HepG2 (cell line): ENCODE results near the gene INTS1. TPM values are rescaled to one million over a fixed set of nuclear protein-coding genes. Genes with fewer than 3 reads are reported as not detected.

Experiments used
- ATAC-seq: fragments of 200-7000 bp; cut with Tn5 transposase; 3 replicates; pipeline ENCODE4 v1.9.1; 2020; ENCODE audit warnings: mild to moderate bottlenecking, moderate library complexity
- BruUV-seq: library from RNA; stranded (reverse); fragments of 400-500 nt; replicated peaks from 2 replicates; lab custom pipeline; 2021; lab: Mats Ljungman, UMichigan
- CTCF ChIA-PET: fragments of 300-600 bp; formaldehyde crosslinking; extraction: SDS; loops from one replicate; lab custom pipeline; 2021; ENCODE audit warnings: low total read pairs, inconsistent platforms, low intra/inter-chr PET ratio; lab: Yijun Ruan, JAX
- POLR2A ChIA-PET: fragments of 350-600 bp; sonication (Branson Sonifier 250); formaldehyde crosslinking; loops from one replicate; lab custom pipeline; 2020; ENCODE audit warnings: antibody characterized with exemption, inconsistent platforms; lab: Yijun Ruan, JAX
- DNase-seq: peaks from one replicate; pipeline ENCODE4 v3.0.0-alpha.2; 2015; ENCODE audit warnings: low spot score
- FAIRE-seq: peaks from 3 replicates; lab custom pipeline; 2011; peaks lifted over from hg19 to GRCh38; lab: Jason Lieb, UNC
- H2AFZ ChIP-seq: one replicate; pipeline ENCODE4 v1.6.1; 2011; ENCODE audit warnings: low read length, inconsistent platforms
- H3K27ac ChIP-seq: fragments of 300-600 bp; 3 replicates; pipeline ENCODE4 v1.8.0; 2011; ENCODE audit warnings: mixed run types, mild to moderate bottlenecking, mixed read lengths, low read length, inconsistent platforms; ENCODE audit not compliant: insufficient read depth; ENCODE audit errors: extremely low read length
- H3K27me3 ChIP-seq, 2 experiments: fragments of 200-600 bp in 1 of 2; 2 replicates in 1 of 2; 3 replicates in 1 of 2; pipeline versions ENCODE4 v1.6.0 to v1.8.0; 2011; ENCODE audit warnings: low read length in 2 of 2, mild to moderate bottlenecking in 2 of 2, moderate library complexity in 2 of 2, inconsistent platforms in 1 of 2; ENCODE audit not compliant: insufficient read depth in 2 of 2, control insufficient read depth in 1 of 2
- H3K36me3 ChIP-seq, 2 experiments: fragments of 200-600 bp in 1 of 2; replicated peaks in 1 of 2; 2 replicates in 1 of 2; 3 replicates in 1 of 2; pipeline versions ENCODE4 v1.5.1 to v1.8.0; 2011; ENCODE audit warnings: low read length in 2 of 2, inconsistent platforms in 1 of 2; ENCODE audit not compliant: insufficient read depth in 2 of 2, control insufficient read depth in 1 of 2
- H3K4me1 ChIP-seq: 2 replicates; pipeline ENCODE4 v1.5.1; 2012; ENCODE audit warnings: low read length, inconsistent platforms; ENCODE audit not compliant: insufficient read depth
- H3K4me2 ChIP-seq: 2 replicates; pipeline ENCODE4 v1.6.0; 2011; ENCODE audit warnings: low read depth, low read length, inconsistent platforms
- H3K4me3 ChIP-seq, 3 experiments: fragments of 200-600 bp in 1 of 3; sonication (generic), shearing (Covaris generic) in 1 of 3; replicated peaks in 1 of 3; 2 replicates each; pipeline ENCODE4 v1.5.1; 2011 to 2016; ENCODE audit warnings: low read length in 3 of 3, inconsistent platforms in 2 of 3, low read depth in 2 of 3, mild to moderate bottlenecking in 2 of 3, control low read depth in 1 of 3, mixed read lengths in 1 of 3; ENCODE audit not compliant: insufficient read depth in 1 of 3
- H3K79me2 ChIP-seq: one replicate; pipeline ENCODE4 v1.6.1; 2011; ENCODE audit warnings: low read length, inconsistent platforms; ENCODE audit not compliant: insufficient read depth
- H3K9ac ChIP-seq: 2 replicates; pipeline ENCODE4 v1.6.0; 2011; ENCODE audit warnings: mild to moderate bottlenecking, low read depth, low read length, inconsistent platforms; ENCODE audit not compliant: insufficient read depth
- H3K9me3 ChIP-seq: 2 replicates; pipeline ENCODE4 v1.5.1; 2012; ENCODE audit warnings: mild to moderate bottlenecking, low read length
- H4K20me1 ChIP-seq: 2 replicates; pipeline ENCODE4 v1.6.0; 2011; ENCODE audit warnings: inconsistent platforms, mild to moderate bottlenecking, low read length, moderate library complexity; ENCODE audit not compliant: insufficient read depth
- FIP1L1 ChIP-seq: fragments of 200-400 bp; formaldehyde crosslinking; IDR thresholded peaks from 2 replicates; pipeline ENCODE4 v1.6.1; 2018; ENCODE audit warnings: low read depth, mild to moderate bottlenecking, low read length, moderate library complexity, borderline replicate concordance; ENCODE audit not compliant: insufficient read depth
- SUZ12 ChIP-seq: fragments of 150-350 bp; IDR thresholded peaks from 2 replicates; pipeline ENCODE4 v1.6.1; 2014; ENCODE audit warnings: low read depth, low read length
- TEAD2 ChIP-seq: sonication (generic); formaldehyde crosslinking; IDR thresholded peaks from 2 replicates; pipeline ENCODE4 v1.9.0; 2021; ENCODE audit warnings: missing genetic modification reagents
- ZNF121 ChIP-seq: sonication (generic); formaldehyde crosslinking; IDR thresholded peaks from 2 replicates; pipeline ENCODE4 v1.5.0; 2020; ENCODE audit warnings: mild to moderate bottlenecking, missing genetic modification reagents
- ZNF124 ChIP-seq: sonication (generic); formaldehyde crosslinking; IDR thresholded peaks from 2 replicates; pipeline ENCODE4 v1.4.0; 2020; ENCODE audit warnings: missing genetic modification reagents
- ZNF333 ChIP-seq: sonication (generic); formaldehyde crosslinking; IDR thresholded peaks from 2 replicates; pipeline ENCODE4 v1.4.0; 2020; ENCODE audit warnings: mild to moderate bottlenecking, missing genetic modification reagents, borderline replicate concordance
- ZNF430 ChIP-seq: sonication (generic); formaldehyde crosslinking; IDR thresholded peaks from 2 replicates; pipeline ENCODE4 v1.9.0; 2021; ENCODE audit warnings: mild to moderate bottlenecking, missing genetic modification reagents
- ZNF570 ChIP-seq: sonication (generic); formaldehyde crosslinking; IDR thresholded peaks from 2 replicates; pipeline ENCODE4 v1.4.0; 2020; ENCODE audit warnings: mild to moderate bottlenecking, missing genetic modification reagents, borderline replicate concordance
- WGBS: methylation state at CpG from one replicate; pipeline ENCODE4 v1.1.6; 2017; ENCODE audit warnings: low lambda C conversion rate; 5-methylcytosine and 5-hydroxymethylcytosine counted together
- in situ Hi-C: cut with HindIII; loops from 2 replicates; pipeline ENCODE4 v1.10.0; 2017; ENCODE audit warnings: low pct_unique_long_range_greater_than_20kb; ENCODE audit not compliant: extremely low pct_ligation_motif_present
- intact Hi-C: fragments of 100-400 bp; cut with micrococcal nuclease; formaldehyde crosslinking; loops from one replicate; pipeline ENCODE4 v1.10.0; 2022; ENCODE audit not compliant: unreplicated experiment
- polyA plus RNA-seq, 8 experiments: library from polyadenylated mRNA; depleted of rRNA in 3 of 8; stranded (reverse) in 7 of 8; unstranded in 1 of 8; fragments of >200 nt; fragmentation: Illumina TruSeq in 4 of 8; extraction: Trizol in 4 of 8; gene quantifications; 2 replicates each; pipeline versions ENCODE4 v1.2.1 to v1.2.3, GENCODE V29; 2011 to 2016; ENCODE audit warnings: low read depth in 4 of 8, missing spikeins in 1 of 8, mixed read lengths in 1 of 8; ENCODE audit not compliant: insufficient read depth in 1 of 8
- total RNA-seq, 5 experiments: library from RNA; depleted of rRNA; stranded (reverse); fragments of >200 nt; fragmentation: Illumina TruSeq; extraction: Trizol; gene quantifications; 2 replicates each; pipeline ENCODE4 v1.2.3, GENCODE V29; 2016; ENCODE audit warnings: low read depth in 1 of 5
- TF ChIP-seq, protein P1 (sequence below): sonication (generic); formaldehyde crosslinking; IDR thresholded peaks from 2 replicates; pipeline ENCODE4 v1.5.0; 2020; ENCODE audit warnings: mild to moderate bottlenecking, missing genetic modification reagents
- TF ChIP-seq, protein P2 (sequence below): sonication (generic); formaldehyde crosslinking; IDR thresholded peaks from 2 replicates; pipeline ENCODE4 v1.5.0; 2020; ENCODE audit warnings: mild to moderate bottlenecking, missing genetic modification reagents, borderline replicate concordance

The INTS1 gene
- total and polyA plus RNA-seq, 2 of the 13 experiments (the other 11 are each of a cell fraction or from before 2014, with no cell fraction given) = 13.7 to 29.0 TPM

DNA sequence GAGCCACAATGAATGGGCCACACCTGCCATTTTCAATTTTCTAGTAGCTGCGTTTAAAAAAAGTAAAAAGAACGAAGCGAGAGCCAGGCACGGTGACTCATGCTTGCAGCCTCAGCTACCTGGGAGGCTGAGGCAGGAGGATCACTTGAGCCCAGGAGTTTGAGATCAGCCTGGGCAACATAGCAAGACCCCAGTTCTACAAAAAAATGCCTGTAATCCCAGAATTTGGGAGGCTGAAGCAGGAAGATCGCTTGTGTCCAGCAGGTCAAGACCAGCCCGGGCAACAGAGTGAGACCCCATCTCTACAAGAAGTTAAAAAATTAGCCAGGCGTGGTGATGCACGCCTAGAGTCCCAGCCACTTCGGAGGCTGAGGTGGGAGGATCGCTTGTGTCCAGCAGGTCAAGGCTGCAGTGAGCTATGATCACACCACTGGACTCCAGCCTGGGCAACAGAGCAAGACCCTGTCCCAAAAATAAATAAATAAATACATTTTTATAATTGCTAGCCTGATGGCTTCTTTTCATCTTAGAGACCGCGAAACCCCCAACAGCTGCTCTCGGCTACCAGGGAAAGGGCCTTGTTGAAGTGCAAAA, 77.0 kb downstream of the INTS1 start:
- Histone ChIP-seq H2AFZ (no peak overlapping the region), H3K9me3 (no peaks in the 10 kb centered on the region), H3K79me2 (no peaks in the 10 kb centered on the region), H3K9ac (no peak overlapping the region), H3K36me3 (no peaks in the 10 kb centered on the region), H4K20me1 (no peaks in the 10 kb centered on the region), H3K4me1 (peaks cover 46% of the 10 kb centered on the region), H3K4me2 (no peak overlapping the region), H3K27me3 (peaks cover 6 to 30% of the 10 kb centered on the region in 2 experiments; a peak in 4 of 5 replicates), H3K4me3 (no peak overlapping the region), H3K27ac (no peak overlapping the region)
- intact Hi-C loops (no loop called here), in situ Hi-C loops (no loop called here)
- no TSS peak for BruUV-seq
- ChIA-PET POLR2A (no interaction called here), CTCF (no interaction called here)
- 60% methylated on average over 12 of the region's 13 CpGs for WGBS
- DNase-seq = no peak
- TF ChIP-seq, protein P1, sequence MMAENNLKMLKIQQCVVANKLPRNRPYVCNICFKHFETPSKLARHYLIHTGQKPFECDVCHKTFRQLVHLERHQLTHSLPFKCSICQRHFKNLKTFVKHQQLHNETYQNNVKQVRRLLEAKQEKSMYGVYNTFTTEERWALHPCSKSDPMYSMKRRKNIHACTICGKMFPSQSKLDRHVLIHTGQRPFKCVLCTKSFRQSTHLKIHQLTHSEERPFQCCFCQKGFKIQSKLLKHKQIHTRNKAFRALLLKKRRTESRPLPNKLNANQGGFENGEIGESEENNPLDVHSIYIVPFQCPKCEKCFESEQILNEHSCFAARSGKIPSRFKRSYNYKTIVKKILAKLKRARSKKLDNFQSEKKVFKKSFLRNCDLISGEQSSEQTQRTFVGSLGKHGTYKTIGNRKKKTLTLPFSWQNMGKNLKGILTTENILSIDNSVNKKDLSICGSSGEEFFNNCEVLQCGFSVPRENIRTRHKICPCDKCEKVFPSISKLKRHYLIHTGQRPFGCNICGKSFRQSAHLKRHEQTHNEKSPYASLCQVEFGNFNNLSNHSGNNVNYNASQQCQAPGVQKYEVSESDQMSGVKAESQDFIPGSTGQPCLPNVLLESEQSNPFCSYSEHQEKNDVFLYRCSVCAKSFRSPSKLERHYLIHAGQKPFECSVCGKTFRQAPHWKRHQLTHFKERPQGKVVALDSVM (CRISPR knock-in tag) = peak; percentile 70
- TF ChIP-seq ZNF570 = no peak
- no peak for TF ChIP-seq FIP1L1
- peak; percentile 88 for TF ChIP-seq ZNF121 (CRISPR knock-in tag)
- ATAC-seq = no peak
- FAIRE-seq = no peak

DNA sequence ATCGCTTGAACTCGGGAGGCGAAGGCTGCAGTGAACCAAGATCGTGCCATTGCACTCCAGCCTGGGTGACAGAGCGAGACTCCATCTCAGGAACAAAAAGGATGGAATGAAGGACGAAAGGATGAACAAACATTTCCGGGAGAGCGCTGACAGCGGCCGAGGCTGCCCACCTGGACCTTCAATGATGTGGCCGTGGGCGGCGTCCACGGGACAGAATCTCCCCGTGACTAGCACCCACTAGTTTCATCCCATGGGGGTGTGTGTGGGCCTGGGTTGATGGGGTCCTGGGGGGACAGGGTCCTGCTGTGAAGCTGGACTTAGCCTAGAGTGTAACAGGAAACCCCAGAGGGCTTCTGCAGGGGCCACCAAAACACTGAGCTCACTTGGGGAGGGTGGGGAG, 77.7 kb downstream of the INTS1 start:
- in situ Hi-C loops = no loop called here
- CTCF ChIA-PET = no interaction called here
- FAIRE-seq (no peak), DNase-seq (no peak), ATAC-seq (no peak)
- intact Hi-C loops = no loop called here
- no peak overlapping the region for H3K9ac ChIP-seq
- BruUV-seq = no TSS peak
- no peak overlapping the region for H3K4me2 ChIP-seq
- no peaks in the 10 kb centered on the region for H3K9me3 ChIP-seq
- no peak overlapping the region for H2AFZ ChIP-seq
- H3K27ac ChIP-seq = no peak overlapping the region
- H3K4me1 ChIP-seq = peaks cover 40% of the 10 kb centered on the region
- no peaks in the 10 kb centered on the region for H3K36me3 ChIP-seq
- no peaks in the 10 kb centered on the region for H4K20me1 ChIP-seq
- H3K79me2 ChIP-seq = no peaks in the 10 kb centered on the region
- H3K27me3 ChIP-seq = peaks cover 6 to 36% of the 10 kb centered on the region in 2 experiments; a peak in 4 of 5 replicates
- 80% methylated on average over 15 of the region's 15 CpGs for WGBS
- H3K4me3 ChIP-seq = no peak overlapping the region
- POLR2A ChIA-PET = no interaction called here
- TF ChIP-seq ZNF430 (CRISPR knock-in tag) (no peak), ZNF333 (CRISPR knock-in tag) (no peak), TEAD2 (CRISPR knock-in tag) (no peak), SUZ12 (no peak), ZNF124 (CRISPR knock-in tag) (no peak)
- TF ChIP-seq, protein P2, sequence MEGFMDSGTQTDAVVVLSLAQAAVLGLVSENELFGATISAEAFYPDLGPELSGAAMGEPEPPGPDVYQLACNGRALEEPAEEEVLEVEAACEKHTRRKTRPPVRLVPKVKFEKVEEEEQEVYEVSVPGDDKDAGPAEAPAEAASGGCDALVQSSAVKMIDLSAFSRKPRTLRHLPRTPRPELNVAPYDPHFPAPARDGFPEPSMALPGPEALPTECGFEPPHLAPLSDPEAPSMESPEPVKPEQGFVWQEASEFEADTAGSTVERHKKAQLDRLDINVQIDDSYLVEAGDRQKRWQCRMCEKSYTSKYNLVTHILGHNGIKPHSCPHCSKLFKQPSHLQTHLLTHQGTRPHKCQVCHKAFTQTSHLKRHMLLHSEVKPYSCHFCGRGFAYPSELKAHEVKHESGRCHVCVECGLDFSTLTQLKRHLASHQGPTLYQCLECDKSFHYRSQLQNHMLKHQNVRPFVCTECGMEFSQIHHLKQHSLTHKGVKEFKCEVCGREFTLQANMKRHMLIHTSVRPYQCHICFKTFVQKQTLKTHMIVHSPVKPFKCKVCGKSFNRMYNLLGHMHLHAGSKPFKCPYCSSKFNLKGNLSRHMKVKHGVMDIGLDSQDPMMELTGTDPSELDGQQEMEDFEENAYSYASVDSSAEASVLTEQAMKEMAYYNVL (CRISPR knock-in tag) = no peak
